Parathyroid adenoma (tissue), 2 donors: ENCODE measurements around the gene EPS8.

Experiments used
- H2AFZ ChIP-seq: fragments of 300-600 bp; sonication (generic); one replicate; pipeline ENCODE4 v1.7.0; 2017; ENCODE audit warnings: antibody characterized with exemption, mild to moderate bottlenecking
- H3K27ac ChIP-seq: fragments of 300-600 bp; sonication (generic); one replicate; pipeline ENCODE4 v1.7.0; 2017
- H3K27me3 ChIP-seq: fragments of 300-600 bp; sonication (generic); one replicate; pipeline ENCODE4 v1.7.0; 2017; ENCODE audit warnings: low read length; ENCODE audit not compliant: control insufficient read depth, insufficient read depth
- H3K36me3 ChIP-seq: fragments of 300-600 bp; sonication (generic); one replicate; pipeline ENCODE4 v1.7.0; 2017; ENCODE audit warnings: low read length; ENCODE audit not compliant: control insufficient read depth, insufficient read depth
- H3K4me1 ChIP-seq: fragments of 300-600 bp; sonication (generic); one replicate; pipeline ENCODE4 v1.7.0; 2017; ENCODE audit warnings: control low read depth
- H3K4me2 ChIP-seq: fragments of 300-600 bp; sonication (generic); one replicate; pipeline ENCODE4 v1.7.0; 2017; ENCODE audit warnings: low read length
- H3K4me3 ChIP-seq: fragments of 300-600 bp; sonication (generic); one replicate; pipeline ENCODE4 v1.7.0; 2017; ENCODE audit warnings: low read depth, low read length
- H3K79me2 ChIP-seq: fragments of 300-600 bp; sonication (generic); one replicate; pipeline ENCODE4 v1.7.0; 2017; ENCODE audit warnings: control low read depth
- H3K9ac ChIP-seq: fragments of 300-600 bp; sonication (generic); one replicate; pipeline ENCODE4 v1.7.0; 2017; ENCODE audit warnings: mild to moderate bottlenecking
- H3K9me3 ChIP-seq: fragments of 300-600 bp; sonication (generic); one replicate; pipeline ENCODE4 v1.7.0; 2017; ENCODE audit warnings: low read length; ENCODE audit not compliant: control insufficient read depth
- TF ChIP-seq, protein P1 (sequence below): fragments of 300-600 bp; sonication (generic); IDR thresholded peaks from one replicate; pipeline ENCODE4 v1.7.0; 2017; ENCODE audit warnings: antibody characterized with exemption, mild to moderate bottlenecking
- donor health status: primary hyperparathyroidism.

Gene EPS8

DNA sequence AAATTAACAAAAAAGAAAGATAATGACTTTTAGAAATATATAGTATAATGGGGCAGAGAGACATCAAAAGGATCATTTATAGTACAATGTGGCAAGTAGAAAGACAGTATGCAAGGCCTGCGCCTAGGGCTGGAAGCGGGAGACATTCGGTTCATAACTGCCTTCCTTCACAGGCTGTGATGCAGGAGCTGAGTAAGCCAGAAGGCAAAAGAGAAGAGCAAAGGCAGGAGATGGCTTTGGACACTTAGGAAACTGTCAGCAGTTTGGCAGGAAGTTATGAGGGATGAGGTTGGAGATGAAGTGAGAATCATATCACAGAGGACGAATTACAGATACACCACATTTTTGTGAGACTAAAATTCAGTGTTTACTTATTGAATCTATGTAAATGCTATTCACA lies 97.8 kb downstream of the EPS8 start:
- Histone ChIP-seq H3K4me2 (no peak overlapping the region), H3K4me1 (no peaks in the 10 kb centered on the region), H3K9ac (no peak overlapping the region), H3K4me3 (no peak overlapping the region), H3K27ac (no peak overlapping the region), H3K79me2 (no peaks in the 10 kb centered on the region), H3K27me3 (no peaks in the 10 kb centered on the region), H3K9me3 (no peaks in the 10 kb centered on the region), H2AFZ (no peak overlapping the region), H3K36me3 (no peaks in the 10 kb centered on the region)
- TF ChIP-seq, protein P1, sequence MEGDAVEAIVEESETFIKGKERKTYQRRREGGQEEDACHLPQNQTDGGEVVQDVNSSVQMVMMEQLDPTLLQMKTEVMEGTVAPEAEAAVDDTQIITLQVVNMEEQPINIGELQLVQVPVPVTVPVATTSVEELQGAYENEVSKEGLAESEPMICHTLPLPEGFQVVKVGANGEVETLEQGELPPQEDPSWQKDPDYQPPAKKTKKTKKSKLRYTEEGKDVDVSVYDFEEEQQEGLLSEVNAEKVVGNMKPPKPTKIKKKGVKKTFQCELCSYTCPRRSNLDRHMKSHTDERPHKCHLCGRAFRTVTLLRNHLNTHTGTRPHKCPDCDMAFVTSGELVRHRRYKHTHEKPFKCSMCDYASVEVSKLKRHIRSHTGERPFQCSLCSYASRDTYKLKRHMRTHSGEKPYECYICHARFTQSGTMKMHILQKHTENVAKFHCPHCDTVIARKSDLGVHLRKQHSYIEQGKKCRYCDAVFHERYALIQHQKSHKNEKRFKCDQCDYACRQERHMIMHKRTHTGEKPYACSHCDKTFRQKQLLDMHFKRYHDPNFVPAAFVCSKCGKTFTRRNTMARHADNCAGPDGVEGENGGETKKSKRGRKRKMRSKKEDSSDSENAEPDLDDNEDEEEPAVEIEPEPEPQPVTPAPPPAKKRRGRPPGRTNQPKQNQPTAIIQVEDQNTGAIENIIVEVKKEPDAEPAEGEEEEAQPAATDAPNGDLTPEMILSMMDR = no peak

DNA sequence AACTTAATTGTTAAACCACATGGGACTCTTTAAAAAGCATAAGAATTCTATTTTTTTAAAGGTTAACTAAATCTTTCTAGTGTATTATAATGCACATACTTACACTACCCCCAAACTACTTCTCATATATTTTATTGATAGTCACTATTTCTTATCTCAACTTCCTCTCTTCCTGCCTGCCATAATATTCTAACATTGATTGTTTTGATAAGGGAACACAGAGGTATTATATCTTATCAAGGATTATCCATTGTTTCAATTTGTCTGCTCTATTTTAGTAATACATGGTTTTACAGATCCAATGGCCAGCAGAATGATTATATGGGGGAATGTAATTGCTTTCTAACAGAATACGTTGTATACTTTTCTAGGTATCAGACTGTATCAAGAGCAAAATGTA lies 98.9 kb downstream of the EPS8 start:
- Histone ChIP-seq H3K27me3 (no peaks in the 10 kb centered on the region), H3K27ac (no peak overlapping the region), H3K36me3 (no peaks in the 10 kb centered on the region), H3K9ac (no peak overlapping the region), H3K79me2 (no peaks in the 10 kb centered on the region), H3K4me1 (no peaks in the 10 kb centered on the region), H2AFZ (no peak overlapping the region), H3K4me3 (no peak overlapping the region), H3K4me2 (no peak overlapping the region), H3K9me3 (no peaks in the 10 kb centered on the region)
- TF ChIP-seq, protein P1 = no peak

DNA sequence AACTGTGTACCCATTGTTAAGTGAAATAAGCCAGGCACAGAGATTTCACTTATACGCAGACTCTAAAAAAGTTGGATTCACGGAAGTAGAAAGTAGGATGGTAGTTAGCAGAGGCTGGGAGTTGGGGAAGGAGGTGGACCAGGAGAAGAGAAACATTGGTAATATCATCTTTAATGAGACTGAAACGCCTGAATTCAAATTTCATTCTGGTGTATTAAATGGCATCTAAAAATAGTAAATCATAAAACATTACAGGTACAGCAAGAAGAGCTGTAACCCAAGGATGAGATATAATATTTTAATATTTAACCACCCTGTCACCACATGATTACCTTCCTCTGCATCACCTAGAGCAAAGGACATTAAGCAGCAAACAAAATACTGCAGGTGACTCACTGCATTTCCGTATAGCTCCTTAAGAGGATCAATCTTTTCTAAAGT lies 99.4 kb downstream of the EPS8 start:
- Histone ChIP-seq H2AFZ (no peak overlapping the region), H3K4me3 (no peak overlapping the region), H3K9me3 (no peaks in the 10 kb centered on the region), H3K4me1 (no peaks in the 10 kb centered on the region), H3K27me3 (no peaks in the 10 kb centered on the region), H3K36me3 (no peaks in the 10 kb centered on the region), H3K4me2 (no peak overlapping the region), H3K27ac (no peak overlapping the region), H3K9ac (no peak overlapping the region), H3K79me2 (no peaks in the 10 kb centered on the region)
- TF ChIP-seq, protein P1 = no peak

DNA sequence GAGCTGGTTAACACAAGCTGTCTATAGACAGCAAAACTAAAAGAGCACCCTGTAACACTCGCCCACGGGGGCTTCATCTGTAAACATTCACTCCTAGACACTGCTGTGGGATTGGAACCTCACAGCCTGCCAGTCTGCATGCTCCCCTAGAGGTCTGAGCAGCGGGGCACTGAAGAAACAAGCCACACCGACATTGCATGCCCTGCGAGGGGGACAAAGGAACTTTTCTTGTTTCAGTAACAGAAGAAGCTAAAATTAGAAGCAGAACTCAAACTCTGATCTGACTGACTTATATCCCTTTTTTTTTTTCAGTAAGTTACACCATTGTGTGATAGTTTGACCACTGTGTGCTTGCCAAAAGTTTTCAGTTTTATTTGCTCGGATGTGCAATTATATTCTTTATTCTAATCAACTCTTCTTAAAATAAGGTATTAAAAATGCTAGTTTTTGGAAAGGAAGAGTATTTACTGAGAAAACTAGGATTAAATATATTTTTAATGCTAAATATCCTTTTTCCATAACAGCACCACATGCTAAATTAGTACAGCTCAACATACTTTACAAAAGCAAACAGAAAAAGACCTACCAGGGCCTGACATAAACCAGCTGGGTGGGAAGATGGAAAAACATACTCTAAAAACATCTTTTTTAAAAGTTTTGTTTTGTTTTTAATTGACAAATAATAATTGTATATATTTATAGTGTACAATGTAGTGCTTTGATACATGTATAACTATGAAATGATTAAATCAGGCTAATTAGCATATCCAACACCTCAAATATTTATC lies 100.2 kb downstream of the EPS8 start:
- Histone ChIP-seq H3K36me3 (no peaks in the 10 kb centered on the region), H3K9me3 (no peaks in the 10 kb centered on the region), H3K79me2 (no peaks in the 10 kb centered on the region), H3K27ac (no peak overlapping the region), H3K4me3 (no peak overlapping the region), H2AFZ (no peak overlapping the region), H3K4me2 (no peak overlapping the region), H3K9ac (no peak overlapping the region), H3K27me3 (no peaks in the 10 kb centered on the region), H3K4me1 (no peaks in the 10 kb centered on the region)
- TF ChIP-seq, protein P1 = no peak

DNA sequence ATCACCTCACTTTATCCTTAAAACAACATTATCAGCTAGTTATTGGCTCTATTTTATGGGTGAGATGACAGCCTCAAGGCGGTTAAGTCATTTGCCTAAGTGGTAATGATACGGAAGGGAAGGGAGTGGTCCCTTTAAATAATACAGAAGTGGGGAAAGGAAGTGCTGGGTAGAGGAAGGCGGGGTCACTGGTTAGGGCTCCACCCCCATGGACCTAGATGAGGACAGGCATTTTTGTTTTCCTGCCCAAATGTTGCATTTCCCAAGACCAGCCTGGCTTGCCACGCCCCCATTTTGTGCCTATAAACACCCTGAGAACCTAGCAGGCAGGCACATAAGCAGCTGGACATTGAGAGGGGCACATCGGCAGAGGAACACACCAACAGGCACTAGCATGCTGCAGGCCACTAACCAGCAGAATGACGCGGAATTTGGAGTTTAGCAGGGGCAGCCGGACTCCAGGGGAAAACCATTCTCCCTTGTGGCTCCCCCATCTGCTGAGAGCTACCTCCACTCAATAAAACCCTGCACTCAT lies 100.9 kb downstream of the EPS8 start:
- H3K9ac ChIP-seq = no peak overlapping the region
- no peaks in the 10 kb centered on the region for H3K27me3 ChIP-seq
- no peaks in the 10 kb centered on the region for H3K4me1 ChIP-seq
- H3K9me3 ChIP-seq = no peaks in the 10 kb centered on the region
- H3K79me2 ChIP-seq = no peaks in the 10 kb centered on the region
- TF ChIP-seq, protein P1 = no peak
- H3K4me3 ChIP-seq = no peak overlapping the region
- no peaks in the 10 kb centered on the region for H3K36me3 ChIP-seq
- H3K4me2 ChIP-seq = no peak overlapping the region
- H3K27ac ChIP-seq = peak overlapping the region; percentile 11
- no peak overlapping the region for H2AFZ ChIP-seq
